ENCODE results near the gene GPR107. TPM values are rescaled to one million over a fixed set of nuclear protein-coding genes. Genes with fewer than 3 reads are reported as not detected.
A peak's percentile ranks its signal among the peaks of the same experiment; 100 is the strongest.

Gene GPR107
- total RNA-seq, 4 donors from 2014 or later: 24.2 to 38.4 (median 30.4) TPM

DNA sequence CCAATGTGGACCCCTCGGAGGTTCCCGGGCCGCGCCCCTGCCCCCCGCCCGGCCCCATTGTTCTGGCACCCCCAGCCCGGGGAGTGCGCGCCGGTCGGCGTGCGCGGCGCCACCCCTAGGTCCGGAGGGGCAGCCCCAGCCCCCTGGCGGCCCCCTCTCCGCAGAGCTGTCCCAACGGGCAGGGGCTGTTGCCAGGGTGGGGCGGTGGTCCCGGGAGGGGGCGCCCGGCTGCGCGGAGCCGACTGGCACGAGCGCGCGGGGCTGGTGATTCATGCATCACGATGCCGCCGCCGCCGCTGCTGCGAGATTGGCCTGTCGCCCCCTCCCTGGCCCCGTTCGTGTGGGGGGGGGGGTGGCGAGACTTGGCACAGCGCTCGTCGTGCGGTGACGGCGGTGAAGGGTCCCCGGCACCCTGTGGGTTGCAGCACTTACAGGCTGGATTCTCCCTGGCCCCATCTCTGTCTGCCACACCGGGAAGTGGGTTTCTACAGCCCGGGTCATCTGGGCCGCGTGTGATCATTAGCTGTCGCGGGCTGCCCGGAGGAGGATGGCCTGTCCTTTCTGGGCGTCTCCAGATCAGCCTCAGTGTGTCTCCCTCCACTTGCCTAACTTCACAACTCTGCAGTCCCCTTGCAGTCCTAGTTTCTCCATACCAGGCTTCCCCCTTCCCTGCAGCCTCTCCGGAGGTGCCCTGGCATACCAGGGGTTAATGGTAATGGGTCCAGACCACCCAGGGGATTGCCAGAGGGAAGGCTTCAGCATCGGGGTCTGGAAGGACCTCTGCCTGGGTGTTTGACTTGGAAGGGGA, 119.4 kb downstream of the GPR107 start:
- Histone ChIP-seq H3K27me3 (no peaks in the 10 kb centered on the region), H3K9me3 (no peaks in the 10 kb centered on the region), H3K4me1 (peaks cover 0 to 64% (median 28%) of the 10 kb centered on the region in 3 donors), H3K27ac (peak overlapping the region; percentile 90 to 98 (median 97)), H3K4me3 (peak overlapping the region; percentile 67 to 97), H3K36me3 (no peaks in the 10 kb centered on the region)
- TF ChIP-seq POLR2AphosphoS5 (IDR thresholded peaks at IDR 0.05) (peak; percentile 28), POLR2A (IDR thresholded peaks at IDR 0.05) (no peak)
- TF ChIP-seq, protein P1, sequence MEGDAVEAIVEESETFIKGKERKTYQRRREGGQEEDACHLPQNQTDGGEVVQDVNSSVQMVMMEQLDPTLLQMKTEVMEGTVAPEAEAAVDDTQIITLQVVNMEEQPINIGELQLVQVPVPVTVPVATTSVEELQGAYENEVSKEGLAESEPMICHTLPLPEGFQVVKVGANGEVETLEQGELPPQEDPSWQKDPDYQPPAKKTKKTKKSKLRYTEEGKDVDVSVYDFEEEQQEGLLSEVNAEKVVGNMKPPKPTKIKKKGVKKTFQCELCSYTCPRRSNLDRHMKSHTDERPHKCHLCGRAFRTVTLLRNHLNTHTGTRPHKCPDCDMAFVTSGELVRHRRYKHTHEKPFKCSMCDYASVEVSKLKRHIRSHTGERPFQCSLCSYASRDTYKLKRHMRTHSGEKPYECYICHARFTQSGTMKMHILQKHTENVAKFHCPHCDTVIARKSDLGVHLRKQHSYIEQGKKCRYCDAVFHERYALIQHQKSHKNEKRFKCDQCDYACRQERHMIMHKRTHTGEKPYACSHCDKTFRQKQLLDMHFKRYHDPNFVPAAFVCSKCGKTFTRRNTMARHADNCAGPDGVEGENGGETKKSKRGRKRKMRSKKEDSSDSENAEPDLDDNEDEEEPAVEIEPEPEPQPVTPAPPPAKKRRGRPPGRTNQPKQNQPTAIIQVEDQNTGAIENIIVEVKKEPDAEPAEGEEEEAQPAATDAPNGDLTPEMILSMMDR (IDR thresholded peaks at IDR 0.05): peak in 1 of 4 experiments; percentile 35
- ATAC-seq: peak; percentile 7
- WGBS, 2 donors (ENCODE audit: low coverage in 1 of 2): no CpG with 5 or more reads among the region's 57 CpGs

- peak overlapping the region; percentile 67 to 97 for H3K4me3 ChIP-seq
- no peaks in the 10 kb centered on the region for H3K27me3 ChIP-seq
- no CpG with 5 or more reads among the region's 9 CpGs for WGBS, 2 donors (ENCODE audit: low coverage in 1 of 2)
- peak overlapping the region; percentile 90 to 98 (median 97) for H3K27ac ChIP-seq
- TF ChIP-seq EP300 (IDR thresholded peaks at IDR 0.05) (no peak), POLR2A (IDR thresholded peaks at IDR 0.05) (peak in 1 of 2 donors; percentile 5)
- TF ChIP-seq, protein P1 (IDR thresholded peaks at IDR 0.05): peak in 2 of 4 experiments; percentile 12 to 14
- no peaks in the 10 kb centered on the region for H3K9me3 ChIP-seq
- H3K36me3 ChIP-seq: no peaks in the 10 kb centered on the region
- no peak for ATAC-seq
- peaks cover 0 to 69% (median 29%) of the 10 kb centered on the region in 3 donors for H3K4me1 ChIP-seq
These were observed 119.9 kb downstream of the GPR107 start for GRCh38 chr9:130173666-130173983.

DNA sequence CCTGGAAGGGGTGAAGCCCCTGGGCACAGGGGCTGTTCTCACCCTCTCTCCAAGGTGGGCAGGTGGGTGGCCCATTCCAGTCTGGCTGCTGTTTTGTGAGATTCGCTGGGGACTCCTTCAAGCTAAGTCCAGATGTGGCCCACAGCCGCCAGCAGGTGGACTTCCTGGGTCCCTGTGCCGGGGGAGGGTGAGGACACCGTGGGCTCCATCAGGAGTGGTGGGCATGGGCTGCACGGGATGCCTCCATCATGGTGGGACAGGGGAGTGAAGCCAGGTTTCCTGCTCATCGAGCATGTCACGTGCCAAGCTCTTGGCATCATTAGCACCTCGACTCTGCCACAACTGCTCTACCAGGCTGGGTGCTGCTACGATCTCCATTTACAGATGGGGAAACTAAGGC, 120.3 kb downstream of the GPR107 start:
- TF ChIP-seq, protein P1 (IDR thresholded peaks at IDR 0.05): no peak
- no peak for TF ChIP-seq POLR2A (IDR thresholded peaks at IDR 0.05)
- no peak for TF ChIP-seq POLR2AphosphoS5 (IDR thresholded peaks at IDR 0.05)
- no peak for TF ChIP-seq EP300 (IDR thresholded peaks at IDR 0.05)
- peak overlapping the region; percentile 90 to 98 (median 97) for H3K27ac ChIP-seq
- peaks cover 0 to 69% (median 29%) of the 10 kb centered on the region in 3 donors for H3K4me1 ChIP-seq
- no CpG with 5 or more reads among the region's 9 CpGs for WGBS, 2 donors (ENCODE audit: low coverage in 1 of 2)
- H3K4me3 ChIP-seq: peak overlapping the region; percentile 67 to 97
- no peaks in the 10 kb centered on the region for H3K36me3 ChIP-seq
- H3K27me3 ChIP-seq: no peaks in the 10 kb centered on the region
- no peaks in the 10 kb centered on the region for H3K9me3 ChIP-seq
- ATAC-seq: no peak

DNA sequence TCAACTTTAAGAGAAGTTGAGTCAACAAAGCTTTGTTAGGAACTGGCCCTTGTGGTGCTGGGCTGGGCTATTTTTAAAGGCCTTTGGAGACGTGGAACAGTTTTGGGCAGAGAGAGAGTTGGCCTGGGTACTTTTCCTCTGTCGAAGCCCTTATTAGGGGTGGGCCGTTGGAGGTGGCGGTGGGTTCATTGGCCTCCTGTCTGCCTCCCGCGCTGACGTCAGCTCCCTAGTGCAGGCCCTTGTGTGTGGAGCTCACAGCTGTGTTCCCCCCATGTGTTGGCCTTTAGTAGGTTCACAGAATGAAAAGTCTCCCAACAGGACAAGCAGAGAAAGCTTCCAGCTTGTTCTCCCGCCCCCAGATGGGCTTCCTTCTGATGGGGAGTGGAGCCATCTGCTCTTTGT, 121.2 kb downstream of the GPR107 start:
- no peaks in the 10 kb centered on the region for H3K27me3 ChIP-seq
- TF ChIP-seq, protein P1 (IDR thresholded peaks at IDR 0.05): peak in 2 of 4 experiments; percentile 5 to 25
- TF ChIP-seq EP300 (IDR thresholded peaks at IDR 0.05) (peak; percentile 5), POLR2A (IDR thresholded peaks at IDR 0.05) (no peak), POLR2AphosphoS5 (IDR thresholded peaks at IDR 0.05) (peak; percentile 60)
- 34% methylated on average over 6 of the region's 8 CpGs; no CpG with 5 or more reads in 1 of the 2 donors for WGBS, 2 donors (ENCODE audit: low coverage in 1 of 2)
- no peak overlapping the region for H3K4me3 ChIP-seq
- H3K9me3 ChIP-seq: no peaks in the 10 kb centered on the region
- peak; percentile 58 for ATAC-seq
- H3K27ac ChIP-seq: peak overlapping the region; percentile 90 to 98 (median 97)
- H3K36me3 ChIP-seq: no peaks in the 10 kb centered on the region
- peaks cover 0 to 75% (median 29%) of the 10 kb centered on the region in 3 donors for H3K4me1 ChIP-seq

- Histone ChIP-seq H3K9me3 (no peaks in the 10 kb centered on the region), H3K4me1 (peaks cover 0 to 77% (median 29%) of the 10 kb centered on the region in 3 donors), H3K27me3 (no peaks in the 10 kb centered on the region), H3K36me3 (no peaks in the 10 kb centered on the region), H3K4me3 (no peak overlapping the region), H3K27ac (peak overlapping the region; percentile 90 to 98 (median 97))
- WGBS, 2 donors (ENCODE audit: low coverage in 1 of 2): no CpG with 5 or more reads among the region's 9 CpGs
- TF ChIP-seq, protein P1 (IDR thresholded peaks at IDR 0.05): no peak
- TF ChIP-seq POLR2AphosphoS5 (IDR thresholded peaks at IDR 0.05): no peak
- no peak for TF ChIP-seq EP300 (IDR thresholded peaks at IDR 0.05)
- no peak for TF ChIP-seq POLR2A (IDR thresholded peaks at IDR 0.05)
- no peak for ATAC-seq
These were observed 121.6 kb downstream of the GPR107 start for GRCh38 chr9:130175355-130175754.
